GOT3 (cell line): Measurements from ENCODE around the gene GAA.

Experiments used
- DNase-seq: peaks from one replicate; lab custom pipeline; 2025; ENCODE audit warnings: mixed read lengths; lab: John Stamatoyannopoulos, UW

Gene GAA

DNA sequence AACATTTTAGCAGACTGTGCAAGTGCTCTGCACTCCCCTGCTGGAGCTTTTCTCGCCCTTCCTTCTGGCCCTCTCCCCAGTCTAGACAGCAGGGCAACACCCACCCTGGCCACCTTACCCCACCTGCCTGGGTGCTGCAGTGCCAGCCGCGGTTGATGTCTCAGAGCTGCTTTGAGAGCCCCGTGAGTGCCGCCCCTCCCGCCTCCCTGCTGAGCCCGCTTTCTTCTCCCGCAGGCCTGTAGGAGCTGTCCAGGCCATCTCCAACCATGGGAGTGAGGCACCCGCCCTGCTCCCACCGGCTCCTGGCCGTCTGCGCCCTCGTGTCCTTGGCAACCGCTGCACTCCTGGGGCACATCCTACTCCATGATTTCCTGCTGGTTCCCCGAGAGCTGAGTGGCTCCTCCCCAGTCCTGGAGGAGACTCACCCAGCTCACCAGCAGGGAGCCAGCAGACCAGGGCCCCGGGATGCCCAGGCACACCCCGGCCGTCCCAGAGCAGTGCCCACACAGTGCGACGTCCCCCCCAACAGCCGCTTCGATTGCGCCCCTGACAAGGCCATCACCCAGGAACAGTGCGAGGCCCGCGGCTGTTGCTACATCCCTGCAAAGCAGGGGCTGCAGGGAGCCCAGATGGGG is 3.1 kb downstream of the GAA start:
- DNase-seq, result no peak

- DNase-seq, result no peak
Measured at GRCh38 chr17:80104956-80105375, 3.6 kb downstream of the GAA start.

DNA sequence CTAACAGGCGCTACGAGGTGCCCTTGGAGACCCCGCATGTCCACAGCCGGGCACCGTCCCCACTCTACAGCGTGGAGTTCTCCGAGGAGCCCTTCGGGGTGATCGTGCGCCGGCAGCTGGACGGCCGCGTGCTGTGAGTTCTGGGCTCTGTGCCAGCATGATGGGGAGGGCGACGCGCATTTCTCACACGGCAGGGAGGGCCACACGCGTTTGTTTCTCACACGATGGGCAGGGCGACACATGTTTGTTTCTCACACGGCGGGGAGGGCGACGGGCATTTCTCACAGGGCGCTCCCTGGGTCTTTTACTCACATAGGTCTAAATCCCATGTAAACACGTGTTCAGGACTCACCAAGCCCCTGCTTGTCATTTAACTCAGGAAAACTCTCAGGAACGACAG is 4.4 kb downstream of the GAA start:
- DNase-seq, result no peak

DNA sequence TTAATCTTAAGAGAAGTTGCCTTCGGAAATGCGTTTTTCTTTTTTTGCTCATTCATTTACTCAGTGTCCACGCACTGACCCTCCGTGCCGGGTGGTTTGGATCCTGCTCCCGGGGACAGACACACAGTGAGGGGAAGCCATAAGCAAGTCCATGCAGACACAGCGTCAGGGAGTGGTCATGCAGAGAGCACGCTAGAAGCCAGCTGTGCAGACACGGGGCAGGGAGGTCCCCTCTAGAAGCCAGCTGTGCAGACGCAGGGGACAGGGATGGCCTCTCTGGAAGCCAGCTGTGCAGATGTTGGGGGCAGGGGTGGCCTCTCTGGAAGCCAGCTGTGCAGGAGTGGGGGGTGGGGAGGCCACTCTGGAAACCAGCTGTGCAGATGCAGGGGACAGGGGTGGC is 4.8 kb downstream of the GAA start:
- no peak for DNase-seq

DNA sequence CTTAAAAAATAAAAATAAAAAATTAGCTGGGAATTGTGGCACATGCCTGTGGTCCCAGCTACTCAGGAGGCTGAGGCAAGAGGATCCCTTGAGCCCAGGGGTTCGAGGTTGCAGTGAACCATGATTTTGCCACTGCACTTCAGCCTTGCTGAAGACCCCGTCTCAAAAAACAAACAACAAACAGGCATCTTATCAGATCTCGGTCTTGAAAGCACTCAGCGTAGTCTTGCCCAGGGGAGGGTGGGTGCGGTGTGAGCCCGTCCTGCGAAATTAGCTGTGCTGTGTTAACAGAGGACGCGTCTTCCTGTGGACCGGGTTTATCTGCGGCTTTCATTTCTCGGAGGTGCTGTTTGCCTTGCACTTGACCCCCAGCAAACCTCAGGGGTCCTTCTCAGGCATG is 5.4 kb downstream of the GAA start:
- DNase-seq, result no peak

GRCh38 chr17:80107231-80108021 is 6.0 kb downstream of the GAA start:
- no peak for DNase-seq

GRCh38 chr17:80108036-80108971 is 6.9 kb downstream of the GAA start:
- no peak for DNase-seq

DNA sequence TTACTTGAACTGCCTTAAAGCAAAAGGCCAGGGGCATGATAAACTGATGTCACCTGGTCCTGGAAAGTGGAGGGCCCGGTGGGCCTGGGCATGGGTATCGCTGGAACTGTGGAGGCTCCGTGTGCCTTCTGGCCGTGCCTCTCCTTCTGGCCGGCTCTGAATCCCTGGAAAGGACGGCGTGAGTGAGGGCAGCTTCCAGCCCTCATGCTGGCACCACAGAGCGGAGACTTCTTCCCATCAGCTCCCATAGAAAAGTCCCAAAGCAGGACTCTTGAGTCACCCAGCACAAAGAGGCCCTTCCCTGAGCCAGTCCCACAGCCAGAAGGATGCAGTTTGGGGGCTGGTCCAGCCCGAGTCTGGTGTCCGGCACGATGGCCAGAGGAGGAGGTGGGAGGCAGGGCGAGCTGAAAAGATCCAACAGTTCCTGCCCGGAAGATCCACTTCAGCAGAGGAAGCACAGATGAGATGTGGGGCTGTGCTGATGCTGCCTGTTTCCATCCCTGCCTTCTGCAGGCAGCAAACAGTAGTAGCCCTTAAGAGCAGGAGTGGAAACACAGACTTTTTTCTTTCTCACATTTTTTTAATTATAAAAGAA is 7.8 kb downstream of the GAA start:
- DNase-seq, result no peak

DNA sequence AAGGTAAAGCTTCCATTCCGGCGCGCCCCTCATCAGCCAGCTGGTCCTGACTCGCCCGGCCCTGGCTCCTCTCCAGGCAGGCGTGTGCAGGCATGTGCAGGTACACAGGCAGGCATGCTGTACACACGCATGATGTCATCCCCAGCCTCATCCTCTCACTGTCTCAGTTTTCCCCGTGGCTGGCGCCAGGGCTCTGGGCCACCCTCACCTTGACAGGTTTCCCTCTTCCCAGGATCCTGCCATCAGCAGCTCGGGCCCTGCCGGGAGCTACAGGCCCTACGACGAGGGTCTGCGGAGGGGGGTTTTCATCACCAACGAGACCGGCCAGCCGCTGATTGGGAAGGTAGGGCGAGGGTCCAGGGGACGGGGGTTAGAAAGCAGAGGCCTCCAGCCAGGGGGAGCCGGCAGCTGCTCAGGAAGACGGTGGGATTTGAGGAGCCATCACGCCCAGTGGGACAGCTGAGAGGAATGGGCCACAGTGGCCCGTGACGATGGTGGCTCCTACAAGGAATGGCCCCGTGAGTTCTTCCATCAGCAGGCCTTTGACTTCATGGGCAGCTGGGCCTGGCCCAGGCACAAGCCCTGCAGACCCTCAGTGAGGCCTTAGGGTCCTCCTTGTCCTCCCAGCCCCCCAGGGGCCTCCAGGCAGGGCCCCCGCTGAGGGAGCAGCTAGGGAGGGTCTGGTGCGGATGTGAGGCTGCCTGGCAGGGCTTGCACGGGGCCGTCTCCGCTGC is 8.5 kb downstream of the GAA start:
- no peak for DNase-seq

- DNase-seq, result no peak
Measured at GRCh38 chr17:80110447-80110812, 9.0 kb downstream of the GAA start.

- DNase-seq, result no peak
Measured at GRCh38 chr17:80110927-80111701, 9.7 kb downstream of the GAA start.

DNA sequence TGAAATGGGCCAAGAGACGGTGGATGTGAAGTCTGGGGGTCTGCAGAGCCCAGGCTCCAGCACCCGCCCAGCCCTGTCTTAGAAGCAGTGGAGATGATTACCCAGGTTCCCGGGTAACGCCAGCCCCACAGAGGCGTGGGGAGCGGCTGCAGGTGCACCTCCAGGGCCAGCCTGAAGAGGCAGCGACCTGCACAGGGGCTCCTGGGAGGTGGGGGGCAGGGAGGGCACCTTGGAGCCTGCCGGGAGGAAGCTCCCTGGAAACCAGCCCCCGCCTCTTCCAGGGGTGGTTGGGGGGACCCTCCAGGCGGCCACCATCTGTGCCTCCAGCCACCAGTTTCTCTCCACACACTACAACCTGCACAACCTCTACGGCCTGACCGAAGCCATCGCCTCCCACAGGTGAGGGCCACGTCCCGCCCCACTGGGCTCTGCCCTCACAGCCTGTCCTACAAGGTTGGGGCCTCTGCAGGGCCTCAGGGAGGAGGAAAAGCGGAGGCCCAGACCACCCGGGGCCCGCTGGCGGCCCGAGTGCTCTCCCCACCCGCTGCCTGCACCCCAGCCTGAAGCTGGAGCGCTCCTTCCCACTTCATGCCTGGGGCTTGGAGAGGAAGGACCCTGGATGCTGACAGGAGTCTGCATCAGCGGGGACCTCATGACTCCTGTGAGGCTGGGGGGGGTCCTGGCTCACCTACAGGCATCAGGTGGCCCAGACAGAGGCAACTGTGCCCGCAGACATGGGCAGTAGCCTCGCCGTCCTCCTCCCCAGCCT is 10.5 kb downstream of the GAA start:
- no peak for DNase-seq

DNA sequence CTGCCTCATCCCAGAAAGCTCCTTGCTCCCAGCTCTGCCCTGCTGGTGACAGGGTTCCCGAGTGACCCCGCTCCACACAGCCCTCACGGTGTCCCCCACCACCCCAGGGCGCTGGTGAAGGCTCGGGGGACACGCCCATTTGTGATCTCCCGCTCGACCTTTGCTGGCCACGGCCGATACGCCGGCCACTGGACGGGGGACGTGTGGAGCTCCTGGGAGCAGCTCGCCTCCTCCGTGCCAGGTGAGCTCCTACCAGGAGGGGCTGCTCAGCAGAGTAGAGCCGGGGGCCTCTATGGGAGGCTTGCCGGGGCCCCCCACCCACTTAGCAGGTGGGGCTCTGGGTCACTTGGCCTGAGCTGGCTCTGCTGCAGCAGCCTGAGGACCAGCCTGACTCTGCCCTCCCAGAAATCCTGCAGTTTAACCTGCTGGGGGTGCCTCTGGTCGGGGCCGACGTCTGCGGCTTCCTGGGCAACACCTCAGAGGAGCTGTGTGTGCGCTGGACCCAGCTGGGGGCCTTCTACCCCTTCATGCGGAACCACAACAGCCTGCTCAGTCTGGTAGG is 11.2 kb downstream of the GAA start:
- no peak for DNase-seq

- DNase-seq, result no peak
Measured at GRCh38 chr17:80113033-80113484, 11.7 kb downstream of the GAA start.

DNA sequence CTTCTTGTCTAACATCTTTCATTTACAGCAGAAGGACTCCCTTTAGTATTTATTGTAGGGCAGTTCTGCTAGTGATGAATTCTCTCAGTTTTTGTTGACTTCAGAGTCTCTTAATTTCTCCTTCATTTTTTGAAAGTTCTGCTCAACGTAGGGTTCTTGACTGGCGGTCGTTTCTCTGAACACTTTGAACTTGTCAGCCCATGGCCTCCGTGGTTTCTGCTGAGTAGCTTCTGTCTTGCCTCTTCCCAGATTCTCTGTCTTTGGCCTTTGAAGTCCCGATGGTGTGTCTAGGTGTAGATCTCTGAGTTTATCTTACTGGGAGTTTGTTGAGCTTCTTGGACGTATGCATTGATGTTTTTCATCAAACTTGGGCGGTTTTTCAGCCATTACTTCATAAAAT is 13.4 kb downstream of the GAA start:
- DNase-seq, result no peak

GRCh38 chr17:80115159-80115558 is 13.8 kb downstream of the GAA start:
- no peak for DNase-seq

- no peak for DNase-seq
Measured at GRCh38 chr17:80116276-80116920, 15.0 kb downstream of the GAA start.

DNA sequence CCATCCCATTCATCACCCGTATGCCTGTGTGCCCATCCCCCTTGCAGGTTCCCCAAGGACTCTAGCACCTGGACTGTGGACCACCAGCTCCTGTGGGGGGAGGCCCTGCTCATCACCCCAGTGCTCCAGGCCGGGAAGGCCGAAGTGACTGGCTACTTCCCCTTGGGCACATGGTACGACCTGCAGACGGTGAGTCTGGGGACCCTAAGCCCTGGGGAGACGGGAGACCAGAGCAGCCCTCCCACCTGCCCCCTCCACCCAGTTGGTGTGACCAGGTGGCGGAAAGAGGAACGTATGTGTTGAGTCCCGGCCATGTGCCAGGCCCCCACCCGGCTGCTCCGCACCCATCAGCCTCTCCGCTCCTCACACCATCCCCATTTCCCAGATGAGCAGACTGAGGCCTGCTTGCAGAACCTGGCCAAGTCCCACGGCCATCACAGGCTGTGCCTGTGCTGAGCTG is 15.6 kb downstream of the GAA start:
- DNase-seq, result no peak
